Measurements from ENCODE around the gene ZSCAN21.
A peak's percentile ranks its signal among the peaks of the same experiment; 100 is the strongest.

The ZSCAN21 gene

GRCh38 chr7:100075418-100075817 is 25.8 kb downstream of the ZSCAN21 start:
- DNase-seq (ENCODE audit: low read depth, low spot score) = no peak

GRCh38 chr7:100077205-100077604 is 27.6 kb downstream of the ZSCAN21 start:
- no peak for DNase-seq (ENCODE audit: low read depth, low spot score)

- DNase-seq (ENCODE audit: low read depth, low spot score) = no peak
Observed at GRCh38 chr7:100079024-100079560, 29.5 kb downstream of the ZSCAN21 start.

DNA sequence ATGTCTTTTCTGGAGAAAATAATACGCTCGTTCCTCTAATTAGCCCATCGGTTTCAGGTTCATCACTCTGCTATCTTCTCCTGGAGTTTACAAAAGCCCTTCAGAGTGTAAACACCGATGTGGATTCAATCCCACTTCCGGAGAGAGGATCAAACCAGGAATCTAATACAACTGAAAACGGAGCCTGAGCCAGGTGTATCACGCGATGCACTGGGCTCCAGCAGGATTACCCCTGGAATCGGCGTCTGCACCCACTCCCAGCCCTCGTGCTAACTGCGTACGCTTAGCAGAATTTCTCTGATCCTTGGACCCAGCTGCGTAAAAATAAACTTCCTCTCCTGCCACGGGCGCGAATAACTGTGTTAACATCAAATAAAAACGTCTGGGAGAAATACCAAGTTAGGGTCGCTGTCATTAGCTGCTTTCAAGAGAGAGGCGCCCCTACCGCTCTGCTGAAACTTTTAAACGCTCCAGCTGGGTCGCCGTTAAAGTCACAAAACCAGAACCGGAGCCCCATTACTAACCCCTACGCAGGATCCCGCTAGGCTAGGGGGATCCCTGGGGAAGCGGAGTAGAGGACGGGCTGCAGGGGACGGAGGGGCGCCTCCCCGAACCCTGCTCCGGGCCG is 31.4 kb downstream of the ZSCAN21 start:
- DNase-seq (ENCODE audit: low read depth, low spot score) = no peak

GRCh38 chr7:100081535-100082102 is 32.0 kb downstream of the ZSCAN21 start, which contains the start of gene ZNF3:
Gene ZNF3, minus strand, starts transcription at chr7:100081723. Its CDS starts 4,366 bp downstream, at chr7:100077357.
- DNase-seq (ENCODE audit: low read depth, low spot score) = peak; percentile 97

GRCh38 chr7:100082978-100083377 is 33.4 kb downstream of the ZSCAN21 start:
- no peak for DNase-seq (ENCODE audit: low read depth, low spot score)

- no peak for DNase-seq (ENCODE audit: low read depth, low spot score)
Observed at GRCh38 chr7:100085515-100085914, 35.9 kb downstream of the ZSCAN21 start.

- DNase-seq (ENCODE audit: low read depth, low spot score) = no peak
Observed at GRCh38 chr7:100087055-100087750, 37.6 kb downstream of the ZSCAN21 start.

- DNase-seq (ENCODE audit: low read depth, low spot score) = no peak
Observed at GRCh38 chr7:100088095-100088620, 38.6 kb downstream of the ZSCAN21 start.

GRCh38 chr7:100088621-100089457 is 39.3 kb downstream of the ZSCAN21 start, which contains the start of gene COPS6:
Gene COPS6, plus strand, starts transcription at chr7:100088969. Its CDS starts 22 bp downstream, at chr7:100088991.
- DNase-seq (ENCODE audit: low read depth, low spot score) = no peak

DNA sequence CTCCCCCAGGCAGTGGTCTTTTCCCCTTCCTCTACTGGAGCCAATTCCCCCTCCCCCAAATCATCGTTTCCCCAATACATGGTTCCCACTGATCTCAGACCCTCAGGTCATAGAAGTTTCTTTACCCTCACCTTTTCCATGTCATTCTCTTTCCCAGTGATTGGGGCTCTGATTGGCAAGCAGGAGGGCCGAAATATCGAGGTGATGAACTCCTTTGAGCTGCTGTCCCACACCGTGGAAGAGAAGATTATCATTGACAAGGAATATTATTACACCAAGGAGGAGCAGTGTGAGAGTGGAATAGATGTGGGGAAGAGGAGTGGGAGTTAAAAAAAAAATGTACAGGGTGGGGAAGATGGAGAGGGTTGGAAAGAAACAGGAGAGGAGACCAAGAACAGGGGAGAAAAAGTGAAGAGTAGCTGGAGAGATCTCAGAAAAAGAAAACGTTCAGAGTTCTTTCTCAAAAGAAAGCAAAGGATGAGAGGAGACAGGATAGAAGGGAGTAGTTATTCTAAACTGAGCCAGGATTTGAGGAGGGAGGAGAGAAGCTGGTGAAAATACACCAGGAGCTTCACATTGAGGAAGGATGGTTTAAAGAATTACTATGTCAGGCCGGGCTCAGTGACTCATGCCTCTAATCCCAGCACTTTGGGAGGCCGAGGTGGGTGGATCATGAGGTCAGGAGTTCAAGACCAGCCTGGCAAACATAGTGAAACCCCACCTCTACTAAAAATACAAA is 40.1 kb downstream of the ZSCAN21 start:
- DNase-seq (ENCODE audit: low read depth, low spot score) = no peak

DNA sequence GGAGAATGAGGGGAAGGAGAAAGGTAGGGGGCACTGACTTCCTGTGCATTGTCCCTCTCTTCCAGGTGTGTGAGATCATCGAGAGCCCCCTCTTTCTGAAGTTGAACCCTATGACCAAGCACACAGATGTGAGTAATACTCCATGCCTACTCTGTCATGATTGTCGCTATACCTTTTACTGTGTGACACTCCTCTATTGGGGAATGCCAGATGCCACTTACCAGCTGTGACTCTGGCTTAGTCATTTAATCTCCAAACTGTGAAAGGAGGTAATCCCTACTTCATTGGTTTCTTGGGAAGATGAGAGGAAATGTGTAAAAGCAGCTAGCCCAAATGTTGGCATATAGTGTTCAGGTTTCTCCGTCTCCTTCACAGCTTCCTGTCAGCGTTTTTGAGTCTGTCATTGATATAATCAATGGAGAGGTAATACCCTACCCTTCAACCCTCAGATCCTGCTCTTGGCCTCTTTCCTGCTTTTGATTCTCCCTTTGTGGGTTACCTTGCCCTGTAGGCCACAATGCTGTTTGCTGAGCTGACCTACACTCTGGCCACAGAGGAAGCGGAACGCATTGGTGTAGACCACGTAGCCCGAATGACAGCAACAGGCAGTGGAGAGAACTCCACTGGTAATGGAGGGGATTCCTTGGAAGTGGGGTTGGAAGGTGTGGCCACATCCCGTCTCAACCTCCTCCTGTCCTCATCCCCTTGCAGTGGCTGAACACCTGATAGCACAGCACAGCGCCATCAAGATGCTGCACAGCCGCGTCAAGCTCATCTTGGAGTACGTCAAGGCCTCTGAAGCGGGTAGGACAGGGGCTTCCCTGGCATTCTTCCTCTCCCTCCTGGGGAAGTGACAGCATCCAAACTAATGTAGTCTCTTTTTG is 41.2 kb downstream of the ZSCAN21 start:
- DNase-seq (ENCODE audit: low read depth, low spot score) = no peak

GRCh38 chr7:100091411-100092181 is 42.0 kb downstream of the ZSCAN21 start:
- no peak for DNase-seq (ENCODE audit: low read depth, low spot score)

- DNase-seq (ENCODE audit: low read depth, low spot score) = no peak
Observed at GRCh38 chr7:100093054-100093453, 43.5 kb downstream of the ZSCAN21 start.

- DNase-seq (ENCODE audit: low read depth, low spot score) = no peak
Observed at GRCh38 chr7:100093498-100093897, 43.9 kb downstream of the ZSCAN21 start.

GRCh38 chr7:100093925-100094486 is 44.4 kb downstream of the ZSCAN21 start:
- DNase-seq (ENCODE audit: low read depth, low spot score) = no peak

GRCh38 chr7:100095289-100095688 is 45.7 kb downstream of the ZSCAN21 start:
- DNase-seq (ENCODE audit: low read depth, low spot score) = no peak

DNA sequence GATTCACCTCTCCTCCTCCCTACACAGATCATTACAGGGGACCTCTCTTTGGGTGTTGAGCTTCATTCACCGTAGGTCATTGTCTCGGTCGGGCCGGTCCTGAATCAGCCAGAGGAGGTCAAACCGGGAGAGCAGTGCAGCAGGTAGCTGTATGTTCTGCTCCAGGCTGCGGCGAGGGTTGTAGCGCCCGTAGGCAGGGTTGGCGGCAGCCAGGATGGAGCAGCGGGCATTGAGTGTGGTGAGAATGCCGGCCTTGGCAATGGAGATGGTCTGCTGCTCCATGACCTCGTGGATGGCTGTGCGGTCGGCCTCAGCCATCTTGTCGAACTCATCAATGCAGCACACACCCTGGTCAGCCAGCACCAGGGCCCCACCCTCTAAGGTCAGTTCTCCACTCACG is 46.1 kb downstream of the ZSCAN21 start:
- no peak for DNase-seq (ENCODE audit: low read depth, low spot score)

DNA sequence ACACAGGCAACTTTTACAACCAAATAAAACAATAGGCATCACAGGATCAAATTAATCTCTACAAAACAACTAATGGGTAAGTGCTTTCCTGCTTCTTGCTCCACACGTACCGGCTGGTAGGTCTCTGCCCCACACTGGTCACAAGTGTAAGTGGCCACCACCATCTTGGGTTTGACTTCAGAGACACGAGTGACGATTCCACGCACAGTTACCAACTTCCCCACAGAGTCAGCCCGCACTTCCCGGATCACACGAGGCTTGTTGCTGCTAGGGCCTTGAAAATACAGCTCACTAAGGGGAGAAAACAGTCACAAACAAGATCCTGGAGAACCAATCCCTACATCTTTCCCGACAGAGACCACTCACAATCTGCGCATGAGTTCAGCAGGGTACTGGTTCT is 49.3 kb downstream of the ZSCAN21 start:
- no peak for DNase-seq (ENCODE audit: low read depth, low spot score)

Measured in brain pericyte (primary cell).